ENCODE data around the gene MAP4K4.

Gene MAP4K4

GRCh38 chr2:101869527-101869926 lies 172.0 kb downstream of the MAP4K4 start:
- TF ChIP-seq CTCF (IDR thresholded peaks at IDR 0.05; ENCODE audit: low read depth, low read length) = no peak

GRCh38 chr2:101870444-101870843 lies 172.9 kb downstream of the MAP4K4 start:
- no peak for TF ChIP-seq CTCF (IDR thresholded peaks at IDR 0.05; ENCODE audit: low read depth, low read length)
- no peak overlapping the region for H3K4me3 ChIP-seq (ENCODE audit: low read depth, low read length)

More at GRCh38 chr2:101869527-101869926, 172.0 kb downstream of the MAP4K4 start:
- H3K4me3 ChIP-seq (ENCODE audit: low read depth, low read length) = no peak overlapping the region

GRCh38 chr2:101871480-101871879 lies 174.0 kb downstream of the MAP4K4 start:
- no peak overlapping the region for H3K4me3 ChIP-seq (ENCODE audit: low read depth, low read length)
- no peak for TF ChIP-seq CTCF (IDR thresholded peaks at IDR 0.05; ENCODE audit: low read depth, low read length)

GRCh38 chr2:101872480-101872879 lies 175.0 kb downstream of the MAP4K4 start:
- no peak overlapping the region for H3K4me3 ChIP-seq (ENCODE audit: low read depth, low read length)

GRCh38 chr2:101873543-101873942 lies 176.0 kb downstream of the MAP4K4 start:
- H3K4me3 ChIP-seq (ENCODE audit: low read depth, low read length) = no peak overlapping the region
- TF ChIP-seq CTCF (IDR thresholded peaks at IDR 0.05; ENCODE audit: low read depth, low read length) = no peak

More at GRCh38 chr2:101872480-101872879, 175.0 kb downstream of the MAP4K4 start:
- no peak for TF ChIP-seq CTCF (IDR thresholded peaks at IDR 0.05; ENCODE audit: low read depth, low read length)

GRCh38 chr2:101874069-101874468 lies 176.6 kb downstream of the MAP4K4 start:
- TF ChIP-seq CTCF (IDR thresholded peaks at IDR 0.05; ENCODE audit: low read depth, low read length) = no peak
- H3K4me3 ChIP-seq (ENCODE audit: low read depth, low read length) = no peak overlapping the region

- no peak for TF ChIP-seq CTCF (IDR thresholded peaks at IDR 0.05; ENCODE audit: low read depth, low read length)
- no peak overlapping the region for H3K4me3 ChIP-seq (ENCODE audit: low read depth, low read length)
Observed at GRCh38 chr2:101879466-101879865, 182.0 kb downstream of the MAP4K4 start.
